NCI-H2196 (cell line): ENCODE results near the gene PRR11.
"Not testable (repeated sequence)": the region's sequence is repeated elsewhere in the genome, so short reads cannot be mapped to it uniquely, and the experiment has no call there.

Source experiments
- DNase-seq: peaks from one replicate; lab custom pipeline; 2025; ENCODE audit not compliant: unreplicated experiment; lab: John Stamatoyannopoulos, UW

Gene PRR11

GRCh38 chr17:59151591-59151990 lies 4.0 kb upstream of the PRR11 start:
- no peak for DNase-seq

GRCh38 chr17:59152925-59153324 lies 2.6 kb upstream of the PRR11 start:
- DNase-seq = no peak

- DNase-seq = peak; percentile 69
Observed at GRCh38 chr17:59154292-59154720, 1.2 kb upstream of the PRR11 start.

DNA sequence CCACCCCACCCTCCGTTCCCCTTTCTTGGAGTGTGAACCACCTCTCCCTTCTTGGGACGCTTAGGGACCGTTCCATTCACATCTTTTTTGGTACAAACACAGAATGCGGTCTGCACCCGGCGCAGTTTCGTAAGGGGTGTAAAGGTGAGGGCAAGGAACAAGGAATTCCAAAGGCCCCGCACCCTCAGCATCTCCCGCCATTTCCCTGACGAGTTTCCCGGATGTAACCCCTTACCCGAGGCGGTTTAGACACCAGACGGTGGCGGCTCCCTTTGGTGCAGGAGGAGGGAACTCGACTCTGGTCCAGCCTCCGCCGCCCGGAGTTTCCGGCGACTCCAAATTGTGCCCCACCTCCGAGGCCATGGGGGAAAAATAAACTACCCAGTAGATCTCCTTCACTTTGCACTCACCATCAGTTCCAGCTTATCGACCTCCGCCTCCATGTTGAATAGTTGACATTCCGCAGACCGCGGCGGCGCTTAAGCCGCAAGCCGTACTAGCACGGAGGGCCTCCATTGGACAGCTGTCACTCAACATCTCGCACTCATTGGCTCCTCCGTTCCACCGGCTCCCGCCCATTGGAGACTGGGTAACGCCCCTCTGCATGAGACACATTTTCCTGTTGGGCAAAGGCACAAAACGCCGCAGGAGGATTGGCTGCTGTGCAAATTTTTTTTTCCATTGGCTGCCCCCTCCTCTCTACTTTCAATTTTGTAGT lies 666 bp upstream of the PRR11 start, which contains the start of gene SKA2:
Gene SKA2 (minus strand): TSS at position 466 of the 718 bp plus-strand sequence. CDS start 23 bp downstream, at position 443.
- peak; percentile 100 for DNase-seq

GRCh38 chr17:59160157-59161025 lies 4.8 kb downstream of the PRR11 start:
- peak; percentile 13 for DNase-seq

- no peak for DNase-seq
Observed at GRCh38 chr17:59161477-59161876, 5.9 kb downstream of the PRR11 start.

DNA sequence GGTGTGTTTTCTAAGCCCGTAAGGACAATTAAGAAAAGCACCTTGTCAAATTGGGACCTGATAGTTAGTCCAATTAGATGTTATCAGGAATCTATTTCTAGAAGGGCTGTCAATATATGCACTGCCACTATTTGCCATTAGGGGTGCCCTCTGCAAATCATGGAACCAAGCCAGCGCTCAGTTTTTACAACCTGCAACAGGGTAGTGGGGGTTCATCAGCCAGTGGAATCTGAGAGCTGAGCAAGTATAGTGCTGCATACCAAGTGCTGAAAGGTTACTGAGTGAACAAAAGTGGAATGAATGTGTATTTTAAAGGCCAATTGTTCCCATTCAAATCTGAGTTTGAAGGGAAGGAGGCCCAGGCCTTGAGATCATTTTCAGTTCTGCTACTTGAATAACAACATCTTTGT lies 10.4 kb downstream of the PRR11 start:
- peak; percentile 48 for DNase-seq

DNA sequence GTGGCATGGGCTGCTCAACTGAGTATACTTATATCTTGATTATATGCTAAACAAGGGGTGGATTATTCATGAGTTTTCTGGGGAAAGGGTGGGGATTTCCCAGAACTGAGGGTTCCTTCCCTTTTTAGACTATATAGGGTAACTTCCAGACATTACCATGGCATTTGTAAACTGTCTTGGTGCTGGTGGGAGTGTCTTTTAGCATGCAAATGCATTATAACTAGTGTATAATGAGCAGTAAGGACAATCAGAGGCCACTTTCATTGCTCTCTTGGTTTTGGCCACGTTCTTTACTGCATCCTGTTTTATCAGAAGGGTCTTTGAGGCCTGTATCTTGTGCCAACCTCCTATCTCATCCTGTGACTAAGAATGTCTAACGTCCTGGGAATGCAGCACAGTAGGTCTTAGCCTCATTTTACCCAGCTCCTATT lies 12.0 kb downstream of the PRR11 start:
- DNase-seq = no peak

GRCh38 chr17:59172436-59173004 lies 17.0 kb downstream of the PRR11 start:
- DNase-seq = no peak

GRCh38 chr17:59174671-59175070 lies 19.1 kb downstream of the PRR11 start:
- DNase-seq = no peak

- no peak for DNase-seq
Observed at GRCh38 chr17:59175076-59175475, 19.5 kb downstream of the PRR11 start.

DNA sequence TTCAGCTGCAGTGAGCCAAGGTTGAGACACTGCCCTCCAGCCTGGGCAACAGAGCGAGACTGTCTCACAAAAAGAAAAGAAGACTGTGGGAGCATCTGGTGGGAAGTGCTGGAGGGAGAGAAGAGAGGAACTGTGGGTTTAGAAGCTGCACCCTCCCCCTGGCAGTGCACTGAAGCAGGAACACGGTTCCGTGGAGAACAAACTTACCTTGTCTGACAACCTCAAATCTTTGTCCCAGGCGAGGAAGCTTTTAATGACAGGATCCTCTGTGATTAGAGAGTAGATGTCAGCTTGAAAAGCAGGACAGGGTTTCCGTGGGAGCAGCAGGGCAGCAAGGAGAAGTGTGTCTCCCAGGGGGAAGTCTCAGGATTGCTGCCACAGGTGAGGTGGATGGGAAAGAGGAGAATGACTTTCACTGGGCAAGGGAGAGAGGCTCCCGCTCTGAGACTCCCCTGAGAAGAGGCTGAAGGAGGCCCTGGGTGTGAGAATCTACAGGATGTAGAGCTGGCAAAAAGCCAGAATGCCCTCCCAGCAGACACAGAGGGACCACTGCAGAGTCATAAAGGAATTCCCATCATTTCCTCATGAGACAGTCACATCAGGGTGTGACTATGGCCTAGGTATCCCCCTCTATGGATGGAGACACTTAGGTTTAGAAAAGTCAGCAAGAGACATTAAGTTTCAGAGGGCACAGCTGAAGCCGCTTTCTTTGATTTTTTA lies 22.9 kb downstream of the PRR11 start:
- no peak for DNase-seq

DNA sequence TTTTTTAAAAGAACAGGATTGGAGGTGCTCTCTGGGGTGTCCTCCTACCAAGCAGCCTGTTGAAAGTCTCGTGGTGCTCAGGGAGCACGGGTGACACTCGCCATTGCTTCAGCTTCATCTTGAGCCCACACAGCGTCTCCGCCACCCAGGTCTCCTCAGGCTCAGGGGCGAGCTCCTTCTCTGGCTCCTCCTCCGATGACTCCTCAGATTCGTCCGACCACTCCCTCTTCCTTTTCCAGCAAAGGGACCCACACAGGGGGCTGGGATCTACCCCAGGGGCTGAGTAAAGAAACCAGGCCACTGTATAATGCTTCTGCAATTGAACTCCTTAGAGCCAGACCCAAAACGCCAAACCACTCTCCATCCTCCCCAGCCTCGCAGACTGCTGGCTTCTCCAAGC lies 24.1 kb downstream of the PRR11 start:
- not testable (repeated sequence) for DNase-seq

DNA sequence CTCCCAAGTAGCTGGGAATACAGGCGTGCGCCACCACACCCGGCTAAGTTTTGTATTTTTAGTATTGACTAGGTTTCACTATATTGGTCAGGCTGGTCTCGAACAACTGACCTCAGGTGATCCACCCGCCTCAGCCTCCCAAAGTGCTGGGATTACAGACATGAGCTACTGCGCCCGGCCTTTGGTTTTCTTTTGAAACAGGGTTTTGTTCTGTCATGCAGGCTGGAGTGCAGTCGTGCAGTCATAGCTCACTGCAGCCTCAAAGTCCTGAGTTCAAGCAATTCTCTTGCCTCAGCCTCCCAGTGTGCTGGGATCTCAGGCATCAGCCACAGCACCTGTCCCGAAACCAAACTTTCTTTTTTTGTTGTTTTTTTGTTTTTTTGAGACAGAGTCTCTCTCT lies 25.1 kb downstream of the PRR11 start:
- no peak for DNase-seq

- DNase-seq = no peak
Observed at GRCh38 chr17:59181481-59181880, 25.9 kb downstream of the PRR11 start.

GRCh38 chr17:59185997-59186396 lies 30.5 kb downstream of the PRR11 start:
- DNase-seq = no peak

DNA sequence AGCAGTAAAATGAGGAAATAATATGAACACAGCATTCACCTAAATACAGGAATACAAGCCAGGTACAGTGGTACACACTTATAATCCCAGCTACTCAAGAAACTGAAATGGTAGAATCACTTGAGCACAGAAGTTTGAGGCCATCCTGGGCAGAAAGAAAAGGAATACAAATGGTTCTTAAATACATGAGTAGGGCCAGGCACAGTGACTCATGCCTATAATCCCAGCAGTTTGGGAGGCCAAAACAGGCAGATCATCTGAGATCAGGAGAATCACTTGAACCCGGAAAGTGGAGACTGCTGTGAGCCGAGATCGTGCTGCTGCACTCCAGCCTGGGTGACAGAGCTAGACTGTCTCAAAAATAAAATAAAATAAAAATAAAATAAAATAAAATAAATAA lies 31.3 kb downstream of the PRR11 start:
- no peak for DNase-seq

GRCh38 chr17:59190806-59191205 lies 35.3 kb downstream of the PRR11 start:
- no peak for DNase-seq

DNA sequence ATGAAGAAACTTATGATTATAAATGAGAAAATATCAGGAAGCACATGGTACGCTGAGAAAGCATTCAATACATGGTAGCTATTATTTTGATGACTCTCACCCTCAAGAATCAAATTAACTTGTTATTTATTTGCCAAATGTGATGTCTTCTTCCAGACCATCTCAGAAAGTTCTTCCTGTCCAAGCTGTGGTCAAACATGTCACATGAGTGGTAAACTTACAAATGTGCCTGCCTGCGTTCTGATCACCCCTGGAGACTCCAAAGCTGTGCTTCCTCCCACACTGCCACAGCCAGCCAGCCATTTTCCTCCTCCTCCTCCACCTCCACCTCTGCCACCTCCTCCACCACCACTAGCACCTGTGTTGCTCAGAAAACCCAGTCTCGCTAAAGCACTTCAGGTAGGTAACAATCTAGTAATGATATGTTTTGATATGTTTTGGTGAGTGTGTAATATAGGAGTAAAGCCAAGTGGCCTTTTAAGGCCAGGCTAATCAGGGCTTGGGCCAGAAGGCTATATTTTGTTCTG lies 37.9 kb downstream of the PRR11 start:
- DNase-seq = no peak

DNA sequence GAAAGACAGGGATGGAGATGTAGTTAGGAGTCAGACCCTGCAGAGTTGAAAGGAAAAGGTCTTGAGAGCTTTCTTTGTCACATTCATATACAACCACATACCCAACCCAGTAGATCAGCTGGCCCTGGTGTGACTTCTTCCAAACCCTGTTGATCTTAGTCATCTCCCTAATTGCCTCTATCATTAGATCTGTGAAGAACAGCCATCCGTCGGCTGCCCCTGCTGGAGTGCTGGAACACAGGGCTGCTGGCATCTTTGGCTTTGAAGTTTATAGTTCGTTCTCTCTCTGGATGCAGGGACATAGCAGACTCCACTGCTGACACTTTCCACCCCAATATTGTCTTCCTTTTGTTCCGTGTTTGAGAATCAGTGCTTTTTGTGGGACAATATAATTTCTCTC lies 43.9 kb downstream of the PRR11 start:
- no peak for DNase-seq

GRCh38 chr17:59202320-59202719 lies 46.8 kb downstream of the PRR11 start:
- no peak for DNase-seq
